Endodermal cell (in vitro differentiated cells): ENCODE data around the gene NDST3. TPM values are rescaled to one million over a fixed set of nuclear protein-coding genes. Genes with fewer than 3 reads are reported as not detected.

ENCODE experiments used
- DNase-seq: peaks from one replicate; pipeline ENCODE4 v3.0.0-alpha.2; 2017
- H3K27ac ChIP-seq: 2 replicates; pipeline ENCODE4 v1.5.1; 2013; ENCODE audit warnings: mild to moderate bottlenecking, low read depth, low read length, moderate library complexity
- H3K27me3 ChIP-seq: 2 replicates; pipeline ENCODE4 v1.6.1; 2013; ENCODE audit warnings: mild to moderate bottlenecking, low read length, moderate library complexity; ENCODE audit not compliant: insufficient read depth, control insufficient read depth, poor library complexity, severe bottlenecking
- H3K36me3 ChIP-seq: 2 replicates; pipeline ENCODE4 v1.7.0; 2013; ENCODE audit warnings: mild to moderate bottlenecking, low read length, moderate library complexity; ENCODE audit not compliant: control insufficient read depth, insufficient read depth
- H3K4me1 ChIP-seq: one replicate; pipeline ENCODE4 v1.7.0; 2013; ENCODE audit warnings: low read length; ENCODE audit not compliant: control insufficient read depth, insufficient read depth
- H3K4me3 ChIP-seq: 2 replicates; pipeline ENCODE4 v1.5.1; 2013; ENCODE audit warnings: mild to moderate bottlenecking, low read length, moderate library complexity
- H3K9ac ChIP-seq: 2 replicates; pipeline ENCODE4 v1.6.1; 2013; ENCODE audit warnings: mild to moderate bottlenecking, low read length, moderate library complexity; ENCODE audit not compliant: poor library complexity, severe bottlenecking; ENCODE audit errors: extremely low read depth
- H3K9me3 ChIP-seq: 2 replicates; pipeline ENCODE4 v1.6.1; 2013; ENCODE audit warnings: mild to moderate bottlenecking, low read length, moderate library complexity; ENCODE audit not compliant: control insufficient read depth
- H3K27ac Mint-ChIP-seq: 2 replicates; pipeline ENCODE4 v1.8.0; 2020; ENCODE audit warnings: mixed read lengths
- H3K27me3 Mint-ChIP-seq: 2 replicates; pipeline ENCODE4 v1.8.0; 2021; ENCODE audit warnings: mild to moderate bottlenecking, mixed read lengths; ENCODE audit not compliant: insufficient read depth
- H3K36me3 Mint-ChIP-seq: 2 replicates; pipeline ENCODE4 v1.8.0; 2020; ENCODE audit warnings: low read depth, mixed read lengths
- H3K4me1 Mint-ChIP-seq: 2 replicates; pipeline ENCODE4 v1.8.0; 2020; ENCODE audit warnings: mixed read lengths
- H3K4me3 Mint-ChIP-seq: 2 replicates; pipeline ENCODE4 v1.8.0; 2020; ENCODE audit warnings: mild to moderate bottlenecking, moderate library complexity, mixed read lengths
- H3K9me3 Mint-ChIP-seq: 2 replicates; pipeline ENCODE4 v1.8.0; 2020; ENCODE audit warnings: mild to moderate bottlenecking, mixed read lengths
- WGBS, 2 experiments: methylation state at CpG; one replicate each; pipeline versions ENCODE4 v1.1.5 to v1.1.7; 2013; ENCODE audit warnings: missing lambda C conversion rate in 2 of 2, mixed read lengths in 1 of 2; ENCODE audit not compliant: insufficient coverage in 1 of 2, insufficient read length in 1 of 2; 5-methylcytosine and 5-hydroxymethylcytosine counted together
- total RNA-seq, 2 donors: library from RNA; stranded (reverse); fragmentation: NEBNext Ultra II Directional in 1 of 2; extraction: Animal tissue kit (Norgen Biotek cat#: 25700) in 1 of 2; gene quantifications; 2 replicates in 1 of 2; 3 replicates in 1 of 2; pipeline ENCODE4 v1.2.1, GENCODE V29; 2021
- TF ChIP-seq, protein P1 (sequence below): fragments of 200-600 bp; sonication (generic); conservative IDR thresholded peaks from 2 replicates; pipeline ENCODE4 v1.5.0; 2021; ENCODE audit warnings: antibody characterized with exemption, mild to moderate bottlenecking

NDST3 gene
- total RNA-seq, 2 donors from 2014 or later, result 0.62 to 0.71 TPM

DNA sequence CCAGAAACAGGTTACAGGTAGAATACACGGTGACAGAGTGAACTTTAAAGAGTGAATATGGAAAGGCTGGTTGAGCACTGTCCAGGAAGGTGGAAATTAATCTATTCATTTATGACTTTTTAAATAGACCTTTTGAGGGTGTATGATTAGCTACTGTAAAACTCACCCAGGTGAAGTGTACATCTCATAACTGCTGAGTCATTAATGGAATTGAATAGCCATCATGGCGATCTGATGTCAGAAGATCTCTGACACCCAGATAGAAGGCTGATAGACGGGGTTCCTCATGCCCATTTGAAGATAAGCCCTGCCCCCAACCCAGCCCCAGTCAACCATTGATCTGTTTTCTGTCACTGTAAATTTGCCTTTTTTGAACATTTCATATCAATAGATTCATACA lies 234.5 kb downstream of the NDST3 start:
- H3K36me3 ChIP-seq, result no peaks in the 10 kb centered on the region
- 80 to 91% methylated on average over 2 to 3 of the region's 3 CpGs for WGBS, 2 experiments
- H3K27ac ChIP-seq, result no peak overlapping the region

DNA sequence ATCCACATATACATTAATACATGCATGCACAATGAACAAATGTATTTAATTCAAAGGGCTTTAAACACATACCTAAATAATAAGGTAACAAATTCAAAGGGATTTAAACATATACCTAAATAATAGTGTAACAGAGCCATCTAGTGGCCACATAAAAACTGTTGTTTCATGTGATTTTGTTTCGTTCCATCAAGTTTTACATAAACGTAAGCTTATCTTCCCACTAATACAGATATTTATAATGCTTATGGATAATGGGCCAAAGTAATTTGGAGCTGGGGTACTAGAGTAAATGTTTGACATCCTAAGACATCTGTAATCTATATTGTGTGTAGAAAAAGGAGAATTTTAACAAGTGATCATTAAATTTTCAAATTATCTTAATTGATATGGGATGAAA lies 236.2 kb downstream of the NDST3 start:
- H3K4me1 ChIP-seq, result no peaks in the 10 kb centered on the region
- Mint-ChIP-seq H3K27ac (no peak overlapping the region), H3K36me3 (no peaks in the 10 kb centered on the region), H3K4me3 (no peak overlapping the region), H3K4me1 (no peaks in the 10 kb centered on the region), H3K27me3 (peaks cover 1% of the 10 kb centered on the region), H3K9me3 (peaks cover 4% of the 10 kb centered on the region)
- no peak for DNase-seq
- H3K36me3 ChIP-seq, result no peaks in the 10 kb centered on the region
- H3K27me3 ChIP-seq, result no peaks in the 10 kb centered on the region
- TF ChIP-seq, protein P1, sequence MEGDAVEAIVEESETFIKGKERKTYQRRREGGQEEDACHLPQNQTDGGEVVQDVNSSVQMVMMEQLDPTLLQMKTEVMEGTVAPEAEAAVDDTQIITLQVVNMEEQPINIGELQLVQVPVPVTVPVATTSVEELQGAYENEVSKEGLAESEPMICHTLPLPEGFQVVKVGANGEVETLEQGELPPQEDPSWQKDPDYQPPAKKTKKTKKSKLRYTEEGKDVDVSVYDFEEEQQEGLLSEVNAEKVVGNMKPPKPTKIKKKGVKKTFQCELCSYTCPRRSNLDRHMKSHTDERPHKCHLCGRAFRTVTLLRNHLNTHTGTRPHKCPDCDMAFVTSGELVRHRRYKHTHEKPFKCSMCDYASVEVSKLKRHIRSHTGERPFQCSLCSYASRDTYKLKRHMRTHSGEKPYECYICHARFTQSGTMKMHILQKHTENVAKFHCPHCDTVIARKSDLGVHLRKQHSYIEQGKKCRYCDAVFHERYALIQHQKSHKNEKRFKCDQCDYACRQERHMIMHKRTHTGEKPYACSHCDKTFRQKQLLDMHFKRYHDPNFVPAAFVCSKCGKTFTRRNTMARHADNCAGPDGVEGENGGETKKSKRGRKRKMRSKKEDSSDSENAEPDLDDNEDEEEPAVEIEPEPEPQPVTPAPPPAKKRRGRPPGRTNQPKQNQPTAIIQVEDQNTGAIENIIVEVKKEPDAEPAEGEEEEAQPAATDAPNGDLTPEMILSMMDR, result peak; percentile 80
- no peak overlapping the region for H3K9ac ChIP-seq
- no CpG with 5 or more reads among the region's 2 CpGs for WGBS, 2 experiments
- H3K4me3 ChIP-seq, result no peak overlapping the region
- H3K27ac ChIP-seq, result no peak overlapping the region
- H3K9me3 ChIP-seq, result no peaks in the 10 kb centered on the region

More for the DNA sequence above, 234.5 kb downstream of the NDST3 start:
- Histone ChIP-seq H3K9ac (no peak overlapping the region), H3K4me1 (no peaks in the 10 kb centered on the region), H3K27me3 (no peaks in the 10 kb centered on the region), H3K4me3 (no peak overlapping the region), H3K9me3 (no peaks in the 10 kb centered on the region)
- Mint-ChIP-seq H3K4me3 (no peak overlapping the region), H3K27ac (no peak overlapping the region), H3K9me3 (peaks cover 6% of the 10 kb centered on the region), H3K4me1 (no peaks in the 10 kb centered on the region), H3K27me3 (peaks cover 9% of the 10 kb centered on the region), H3K36me3 (no peaks in the 10 kb centered on the region)
- DNase-seq, result no peak
- TF ChIP-seq, protein P1, result no peak

DNA sequence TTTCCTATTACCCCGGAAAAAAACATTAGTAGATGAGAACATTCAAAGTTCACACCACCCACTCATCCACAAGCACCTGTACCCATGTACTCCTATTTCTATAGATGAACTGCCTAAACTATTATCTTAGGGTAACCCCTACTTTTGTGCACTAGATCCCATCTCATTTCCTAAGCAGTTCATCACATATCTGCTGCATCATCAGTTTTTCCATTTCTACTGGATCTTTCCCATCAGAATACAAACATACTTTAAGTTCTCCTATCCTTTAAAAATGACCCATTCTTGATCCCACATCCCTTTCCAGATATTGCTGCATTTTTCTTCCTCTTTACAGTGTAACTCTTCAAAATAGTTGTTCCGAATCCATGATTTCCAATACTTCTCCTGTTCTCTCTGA lies 237.5 kb downstream of the NDST3 start:
- DNase-seq, result no peak
- H3K9me3 Mint-ChIP-seq, result peaks cover 3% of the 10 kb centered on the region
- no peaks in the 10 kb centered on the region for H3K4me1 Mint-ChIP-seq
- Histone ChIP-seq H3K9me3 (peaks cover 5% of the 10 kb centered on the region), H3K9ac (no peak overlapping the region), H3K27me3 (no peaks in the 10 kb centered on the region), H3K4me3 (no peak overlapping the region), H3K36me3 (no peaks in the 10 kb centered on the region), H3K27ac (no peak overlapping the region), H3K4me1 (no peaks in the 10 kb centered on the region)
- 95 to 98% methylated on average over 2 of the region's 2 CpGs for WGBS, 2 experiments
- TF ChIP-seq, protein P1, result no peak
- no peak overlapping the region for H3K4me3 Mint-ChIP-seq
- H3K27me3 Mint-ChIP-seq, result peaks cover 1% of the 10 kb centered on the region
- no peaks in the 10 kb centered on the region for H3K36me3 Mint-ChIP-seq
- H3K27ac Mint-ChIP-seq, result no peak overlapping the region
